DOHH2 (cell line): ENCODE results near the gene SUFU.

ENCODE experiments used
- EZH2phosphoT487 ChIP-seq: fragments of 200-600 bp; sonication (generic); IDR thresholded peaks from 2 replicates; pipeline ENCODE4 v1.6.1; 2017; ENCODE audit warnings: borderline replicate concordance, mild to moderate bottlenecking, antibody characterized with exemption, low read length, moderate library complexity, mixed read lengths
- TF ChIP-seq, protein P1 (sequence below): fragments of 200-600 bp; sonication (generic); IDR thresholded peaks from one replicate; pipeline ENCODE4 v1.5.1; 2014; ENCODE audit warnings: antibody characterized with exemption, mild to moderate bottlenecking, low read depth, low read length; ENCODE audit not compliant: poor library complexity, severe bottlenecking

DNA sequence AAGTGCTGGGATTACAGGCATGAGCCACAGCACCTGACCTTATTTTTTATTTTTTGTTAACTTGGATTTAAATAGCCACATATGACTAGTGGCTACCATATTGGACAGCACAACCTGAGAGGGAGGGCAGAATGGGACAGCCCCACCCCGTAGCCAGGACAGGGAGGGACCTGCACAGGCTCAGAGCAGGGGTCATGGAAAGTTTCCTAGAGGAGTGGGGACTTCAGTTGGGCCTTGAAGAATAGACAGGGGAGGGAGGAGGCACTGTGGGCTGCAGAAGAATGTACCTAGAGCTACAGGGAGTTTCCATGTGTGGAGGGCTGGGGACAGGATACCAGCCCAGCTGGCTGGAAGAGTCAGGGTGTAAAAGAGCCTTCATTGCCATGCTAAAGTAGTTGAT is 149.3 kb downstream of the SUFU start:
- TF ChIP-seq, protein P1, sequence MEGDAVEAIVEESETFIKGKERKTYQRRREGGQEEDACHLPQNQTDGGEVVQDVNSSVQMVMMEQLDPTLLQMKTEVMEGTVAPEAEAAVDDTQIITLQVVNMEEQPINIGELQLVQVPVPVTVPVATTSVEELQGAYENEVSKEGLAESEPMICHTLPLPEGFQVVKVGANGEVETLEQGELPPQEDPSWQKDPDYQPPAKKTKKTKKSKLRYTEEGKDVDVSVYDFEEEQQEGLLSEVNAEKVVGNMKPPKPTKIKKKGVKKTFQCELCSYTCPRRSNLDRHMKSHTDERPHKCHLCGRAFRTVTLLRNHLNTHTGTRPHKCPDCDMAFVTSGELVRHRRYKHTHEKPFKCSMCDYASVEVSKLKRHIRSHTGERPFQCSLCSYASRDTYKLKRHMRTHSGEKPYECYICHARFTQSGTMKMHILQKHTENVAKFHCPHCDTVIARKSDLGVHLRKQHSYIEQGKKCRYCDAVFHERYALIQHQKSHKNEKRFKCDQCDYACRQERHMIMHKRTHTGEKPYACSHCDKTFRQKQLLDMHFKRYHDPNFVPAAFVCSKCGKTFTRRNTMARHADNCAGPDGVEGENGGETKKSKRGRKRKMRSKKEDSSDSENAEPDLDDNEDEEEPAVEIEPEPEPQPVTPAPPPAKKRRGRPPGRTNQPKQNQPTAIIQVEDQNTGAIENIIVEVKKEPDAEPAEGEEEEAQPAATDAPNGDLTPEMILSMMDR: no peak
- no peak for TF ChIP-seq EZH2phosphoT487
